ENCODE data around the gene ANKH. TPM values are rescaled to one million over a fixed set of nuclear protein-coding genes. Genes with fewer than 3 reads are reported as not detected.

The ANKH gene
- total RNA-seq, 1 experiment from 2014 or later = 16.9 TPM

DNA sequence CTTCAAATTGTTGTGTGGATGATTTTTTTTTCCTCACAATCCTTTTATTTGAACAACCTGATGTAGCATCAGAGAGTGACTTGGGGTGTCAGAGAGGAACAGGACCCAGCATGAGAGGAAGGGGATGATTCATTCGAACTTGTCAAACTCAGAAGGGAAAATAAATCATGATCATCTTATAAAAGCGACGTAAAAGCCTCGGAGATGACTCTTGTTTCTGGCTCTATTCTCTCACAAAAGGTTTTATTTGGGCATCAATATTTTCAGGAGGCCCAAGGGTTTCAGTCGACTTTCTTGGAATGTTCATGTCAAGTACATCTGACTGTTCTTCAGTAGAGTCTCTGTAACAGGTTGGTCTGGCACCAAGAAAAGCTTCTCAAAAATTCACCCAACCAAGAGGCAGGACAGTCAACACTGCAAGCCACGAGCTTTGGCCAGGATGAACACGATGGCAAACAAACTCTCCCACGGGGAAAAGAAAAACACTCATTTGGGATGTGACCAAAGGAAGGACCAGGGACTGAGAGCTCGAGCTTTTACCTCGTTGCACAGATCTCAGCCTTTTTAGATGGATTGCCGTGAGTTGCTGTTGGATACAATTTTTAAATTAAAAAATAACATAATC, 55.1 kb downstream of the ANKH start:
- no peaks in the 10 kb centered on the region for H3K36me3 Mint-ChIP-seq
- ChIA-PET POLR2A (interaction anchor here (1.1 kb wide), 1 partner anchor 8 kb away, joined by 3 read pairs; no protein-coding TSS in a partner anchor), CTCF (interaction anchor here (0.5 to 1.0 kb wide), 2 partner anchors 88 to 1874 kb away, joined by 3 read pairs; no protein-coding TSS in a partner anchor)
- H3K4me1 Mint-ChIP-seq = peaks cover 5% of the 10 kb centered on the region
- no peak for DNase-seq (ENCODE audit: low spot score)
- no peak for ATAC-seq
- TF ChIP-seq, protein P1, sequence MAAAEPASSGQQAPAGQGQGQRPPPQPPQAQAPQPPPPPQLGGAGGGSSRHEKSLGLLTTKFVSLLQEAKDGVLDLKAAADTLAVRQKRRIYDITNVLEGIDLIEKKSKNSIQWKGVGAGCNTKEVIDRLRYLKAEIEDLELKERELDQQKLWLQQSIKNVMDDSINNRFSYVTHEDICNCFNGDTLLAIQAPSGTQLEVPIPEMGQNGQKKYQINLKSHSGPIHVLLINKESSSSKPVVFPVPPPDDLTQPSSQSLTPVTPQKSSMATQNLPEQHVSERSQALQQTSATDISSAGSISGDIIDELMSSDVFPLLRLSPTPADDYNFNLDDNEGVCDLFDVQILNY (CRISPR knock-in tag; IDR thresholded peaks at IDR 0.05) = no peak
- no peak for TF ChIP-seq TCF7 (CRISPR knock-in tag; IDR thresholded peaks at IDR 0.05; ENCODE audit: low read depth)
- no peak for TF ChIP-seq MXD4 (CRISPR knock-in tag; IDR thresholded peaks at IDR 0.05; ENCODE audit: borderline replicate concordance)
- TF ChIP-seq, protein P2, sequence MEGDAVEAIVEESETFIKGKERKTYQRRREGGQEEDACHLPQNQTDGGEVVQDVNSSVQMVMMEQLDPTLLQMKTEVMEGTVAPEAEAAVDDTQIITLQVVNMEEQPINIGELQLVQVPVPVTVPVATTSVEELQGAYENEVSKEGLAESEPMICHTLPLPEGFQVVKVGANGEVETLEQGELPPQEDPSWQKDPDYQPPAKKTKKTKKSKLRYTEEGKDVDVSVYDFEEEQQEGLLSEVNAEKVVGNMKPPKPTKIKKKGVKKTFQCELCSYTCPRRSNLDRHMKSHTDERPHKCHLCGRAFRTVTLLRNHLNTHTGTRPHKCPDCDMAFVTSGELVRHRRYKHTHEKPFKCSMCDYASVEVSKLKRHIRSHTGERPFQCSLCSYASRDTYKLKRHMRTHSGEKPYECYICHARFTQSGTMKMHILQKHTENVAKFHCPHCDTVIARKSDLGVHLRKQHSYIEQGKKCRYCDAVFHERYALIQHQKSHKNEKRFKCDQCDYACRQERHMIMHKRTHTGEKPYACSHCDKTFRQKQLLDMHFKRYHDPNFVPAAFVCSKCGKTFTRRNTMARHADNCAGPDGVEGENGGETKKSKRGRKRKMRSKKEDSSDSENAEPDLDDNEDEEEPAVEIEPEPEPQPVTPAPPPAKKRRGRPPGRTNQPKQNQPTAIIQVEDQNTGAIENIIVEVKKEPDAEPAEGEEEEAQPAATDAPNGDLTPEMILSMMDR (IDR thresholded peaks at IDR 0.05) = no peak
- TF ChIP-seq, protein P3, sequence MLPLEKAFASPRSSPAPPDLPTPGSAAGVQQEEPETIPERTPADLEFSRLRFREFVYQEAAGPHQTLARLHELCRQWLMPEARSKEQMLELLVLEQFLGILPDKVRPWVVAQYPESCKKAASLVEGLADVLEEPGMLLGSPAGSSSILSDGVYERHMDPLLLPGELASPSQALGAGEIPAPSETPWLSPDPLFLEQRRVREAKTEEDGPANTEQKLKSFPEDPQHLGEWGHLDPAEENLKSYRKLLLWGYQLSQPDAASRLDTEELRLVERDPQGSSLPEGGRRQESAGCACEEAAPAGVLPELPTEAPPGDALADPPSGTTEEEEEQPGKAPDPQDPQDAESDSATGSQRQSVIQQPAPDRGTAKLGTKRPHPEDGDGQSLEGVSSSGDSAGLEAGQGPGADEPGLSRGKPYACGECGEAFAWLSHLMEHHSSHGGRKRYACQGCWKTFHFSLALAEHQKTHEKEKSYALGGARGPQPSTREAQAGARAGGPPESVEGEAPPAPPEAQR (CRISPR knock-in tag; IDR thresholded peaks at IDR 0.05) = no peak
- TF ChIP-seq RELA (CRISPR knock-in tag; IDR thresholded peaks at IDR 0.05; ENCODE audit: borderline replicate concordance) = no peak
- TF ChIP-seq, protein P4, sequence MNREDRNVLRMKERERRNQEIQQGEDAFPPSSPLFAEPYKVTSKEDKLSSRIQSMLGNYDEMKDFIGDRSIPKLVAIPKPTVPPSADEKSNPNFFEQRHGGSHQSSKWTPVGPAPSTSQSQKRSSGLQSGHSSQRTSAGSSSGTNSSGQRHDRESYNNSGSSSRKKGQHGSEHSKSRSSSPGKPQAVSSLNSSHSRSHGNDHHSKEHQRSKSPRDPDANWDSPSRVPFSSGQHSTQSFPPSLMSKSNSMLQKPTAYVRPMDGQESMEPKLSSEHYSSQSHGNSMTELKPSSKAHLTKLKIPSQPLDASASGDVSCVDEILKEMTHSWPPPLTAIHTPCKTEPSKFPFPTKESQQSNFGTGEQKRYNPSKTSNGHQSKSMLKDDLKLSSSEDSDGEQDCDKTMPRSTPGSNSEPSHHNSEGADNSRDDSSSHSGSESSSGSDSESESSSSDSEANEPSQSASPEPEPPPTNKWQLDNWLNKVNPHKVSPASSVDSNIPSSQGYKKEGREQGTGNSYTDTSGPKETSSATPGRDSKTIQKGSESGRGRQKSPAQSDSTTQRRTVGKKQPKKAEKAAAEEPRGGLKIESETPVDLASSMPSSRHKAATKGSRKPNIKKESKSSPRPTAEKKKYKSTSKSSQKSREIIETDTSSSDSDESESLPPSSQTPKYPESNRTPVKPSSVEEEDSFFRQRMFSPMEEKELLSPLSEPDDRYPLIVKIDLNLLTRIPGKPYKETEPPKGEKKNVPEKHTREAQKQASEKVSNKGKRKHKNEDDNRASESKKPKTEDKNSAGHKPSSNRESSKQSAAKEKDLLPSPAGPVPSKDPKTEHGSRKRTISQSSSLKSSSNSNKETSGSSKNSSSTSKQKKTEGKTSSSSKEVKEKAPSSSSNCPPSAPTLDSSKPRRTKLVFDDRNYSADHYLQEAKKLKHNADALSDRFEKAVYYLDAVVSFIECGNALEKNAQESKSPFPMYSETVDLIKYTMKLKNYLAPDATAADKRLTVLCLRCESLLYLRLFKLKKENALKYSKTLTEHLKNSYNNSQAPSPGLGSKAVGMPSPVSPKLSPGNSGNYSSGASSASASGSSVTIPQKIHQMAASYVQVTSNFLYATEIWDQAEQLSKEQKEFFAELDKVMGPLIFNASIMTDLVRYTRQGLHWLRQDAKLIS (CRISPR knock-in tag; IDR thresholded peaks at IDR 0.05; ENCODE audit: borderline replicate concordance) = no peak
- TF ChIP-seq SOX15 (CRISPR knock-in tag; IDR thresholded peaks at IDR 0.05) = no peak
- TF ChIP-seq, protein P5, sequence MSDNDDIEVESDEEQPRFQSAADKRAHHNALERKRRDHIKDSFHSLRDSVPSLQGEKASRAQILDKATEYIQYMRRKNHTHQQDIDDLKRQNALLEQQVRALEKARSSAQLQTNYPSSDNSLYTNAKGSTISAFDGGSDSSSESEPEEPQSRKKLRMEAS (CRISPR knock-in tag; IDR thresholded peaks at IDR 0.05) = no peak
- TF ChIP-seq JAZF1 (CRISPR knock-in tag; IDR thresholded peaks at IDR 0.05) = no peak
- TF ChIP-seq, protein P6, sequence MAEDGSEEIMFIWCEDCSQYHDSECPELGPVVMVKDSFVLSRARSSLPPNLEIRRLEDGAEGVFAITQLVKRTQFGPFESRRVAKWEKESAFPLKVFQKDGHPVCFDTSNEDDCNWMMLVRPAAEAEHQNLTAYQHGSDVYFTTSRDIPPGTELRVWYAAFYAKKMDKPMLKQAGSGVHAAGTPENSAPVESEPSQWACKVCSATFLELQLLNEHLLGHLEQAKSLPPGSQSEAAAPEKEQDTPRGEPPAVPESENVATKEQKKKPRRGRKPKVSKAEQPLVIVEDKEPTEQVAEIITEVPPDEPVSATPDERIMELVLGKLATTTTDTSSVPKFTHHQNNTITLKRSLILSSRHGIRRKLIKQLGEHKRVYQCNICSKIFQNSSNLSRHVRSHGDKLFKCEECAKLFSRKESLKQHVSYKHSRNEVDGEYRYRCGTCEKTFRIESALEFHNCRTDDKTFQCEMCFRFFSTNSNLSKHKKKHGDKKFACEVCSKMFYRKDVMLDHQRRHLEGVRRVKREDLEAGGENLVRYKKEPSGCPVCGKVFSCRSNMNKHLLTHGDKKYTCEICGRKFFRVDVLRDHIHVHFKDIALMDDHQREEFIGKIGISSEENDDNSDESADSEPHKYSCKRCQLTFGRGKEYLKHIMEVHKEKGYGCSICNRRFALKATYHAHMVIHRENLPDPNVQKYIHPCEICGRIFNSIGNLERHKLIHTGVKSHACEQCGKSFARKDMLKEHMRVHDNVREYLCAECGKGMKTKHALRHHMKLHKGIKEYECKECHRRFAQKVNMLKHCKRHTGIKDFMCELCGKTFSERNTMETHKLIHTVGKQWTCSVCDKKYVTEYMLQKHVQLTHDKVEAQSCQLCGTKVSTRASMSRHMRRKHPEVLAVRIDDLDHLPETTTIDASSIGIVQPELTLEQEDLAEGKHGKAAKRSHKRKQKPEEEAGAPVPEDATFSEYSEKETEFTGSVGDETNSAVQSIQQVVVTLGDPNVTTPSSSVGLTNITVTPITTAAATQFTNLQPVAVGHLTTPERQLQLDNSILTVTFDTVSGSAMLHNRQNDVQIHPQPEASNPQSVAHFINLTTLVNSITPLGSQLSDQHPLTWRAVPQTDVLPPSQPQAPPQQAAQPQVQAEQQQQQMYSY (CRISPR knock-in tag; IDR thresholded peaks at IDR 0.05) = no peak
- H3K27me3 Mint-ChIP-seq (ENCODE audit: low read depth) = no peaks in the 10 kb centered on the region
- no peak overlapping the region for H3K4me3 Mint-ChIP-seq
- H3K27ac Mint-ChIP-seq = no peak overlapping the region
- no peaks in the 10 kb centered on the region for H3K9me3 Mint-ChIP-seq

DNA sequence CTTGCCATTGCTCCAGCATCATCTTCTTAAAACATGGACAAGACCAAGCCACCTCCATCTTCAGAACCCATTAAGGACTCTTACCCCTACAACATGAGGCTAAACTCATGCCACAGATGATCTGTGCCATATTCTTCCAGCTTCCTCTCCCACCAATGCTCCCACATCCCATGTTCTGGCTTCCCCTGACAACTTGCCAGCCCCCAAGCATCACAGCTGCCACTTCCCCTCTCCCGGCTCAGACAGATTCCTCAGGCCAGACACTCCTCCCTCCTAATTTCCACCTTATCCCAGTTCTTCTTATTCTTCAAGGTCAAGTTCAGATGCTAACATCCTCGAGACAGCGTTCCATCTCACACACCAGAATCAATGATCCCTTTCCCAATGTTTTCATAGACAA, 57.8 kb downstream of the ANKH start:
- CTCF ChIA-PET = interaction anchor here (0.6 to 1.2 kb wide), 2 partner anchors 143 to 744 kb away, joined by 3 read pairs; no protein-coding TSS in a partner anchor
- H3K4me1 Mint-ChIP-seq = peaks cover 4% of the 10 kb centered on the region
- H3K9me3 Mint-ChIP-seq = no peaks in the 10 kb centered on the region
- no peak for DNase-seq (ENCODE audit: low spot score)
- no peaks in the 10 kb centered on the region for H3K36me3 Mint-ChIP-seq
- H3K27me3 Mint-ChIP-seq (ENCODE audit: low read depth) = no peaks in the 10 kb centered on the region
- POLR2A ChIA-PET = no interaction called here
- no peak for ATAC-seq
- no peak overlapping the region for H3K4me3 Mint-ChIP-seq
- peak overlapping the region; percentile 7; the same call in 1 of the 2 replicates for H3K27ac Mint-ChIP-seq
- TF ChIP-seq NFATC4 (CRISPR knock-in tag; IDR thresholded peaks at IDR 0.05) (no peak), NR3C1 (CRISPR knock-in tag; conservative IDR thresholded peaks at IDR 0.05; ENCODE audit: low read depth) (no peak), CBFB (CRISPR knock-in tag; IDR thresholded peaks at IDR 0.05; ENCODE audit: low read depth) (no peak), TEAD1 (CRISPR knock-in tag; IDR thresholded peaks at IDR 0.05) (no peak), GRHL2 (CRISPR knock-in tag; IDR thresholded peaks at IDR 0.05; ENCODE audit: insufficient replicate concordance, severe bottlenecking) (no peak), PRRX2 (CRISPR knock-in tag; IDR thresholded peaks at IDR 0.05) (no peak)
- TF ChIP-seq, protein P3 (CRISPR knock-in tag; IDR thresholded peaks at IDR 0.05) = no peak
- TF ChIP-seq, protein P1 (CRISPR knock-in tag; IDR thresholded peaks at IDR 0.05) = no peak
- TF ChIP-seq, protein P7, sequence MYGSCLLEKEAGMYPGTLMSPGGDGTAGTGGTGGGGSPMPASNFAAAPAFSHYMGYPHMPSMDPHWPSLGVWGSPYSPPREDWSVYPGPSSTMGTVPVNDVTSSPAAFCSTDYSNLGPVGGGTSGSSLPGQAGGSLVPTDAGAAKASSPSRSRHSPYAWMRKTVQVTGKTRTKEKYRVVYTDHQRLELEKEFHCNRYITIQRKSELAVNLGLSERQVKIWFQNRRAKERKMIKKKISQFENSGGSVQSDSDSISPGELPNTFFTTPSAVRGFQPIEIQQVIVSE (CRISPR knock-in tag; IDR thresholded peaks at IDR 0.05; ENCODE audit: borderline replicate concordance) = no peak
